Neural cell (in vitro differentiated cells): ENCODE results near the gene NAPG.

Source experiments
- CTCF ChIP-seq: fragments of 450-650 bp; IDR thresholded peaks from 2 replicates; pipeline ENCODE4 v1.5.1; 2014; ENCODE audit warnings: antibody characterized with exemption, mild to moderate bottlenecking, moderate library complexity; ENCODE audit not compliant: poor library complexity, severe bottlenecking
- EP300 ChIP-seq: fragments of 450-650 bp; conservative IDR thresholded peaks from 2 replicates; pipeline ENCODE4 v1.6.1; 2014; ENCODE audit warnings: antibody characterized with exemption, mild to moderate bottlenecking, moderate library complexity; ENCODE audit not compliant: poor library complexity, severe bottlenecking
- EZH2 ChIP-seq: fragments of 200-600, 300-800 bp; shearing (Covaris generic), sonication (generic); IDR thresholded peaks from 2 replicates; pipeline ENCODE4 v1.6.1; 2014; ENCODE audit warnings: antibody characterized with exemption, low read length, borderline replicate concordance, mild to moderate bottlenecking; ENCODE audit not compliant: insufficient read depth, poor library complexity, severe bottlenecking
- MXI1 ChIP-seq: fragments of 450-650 bp; conservative IDR thresholded peaks from 2 replicates; pipeline ENCODE4 v1.6.1; 2014; ENCODE audit warnings: antibody characterized with exemption, mild to moderate bottlenecking; ENCODE audit not compliant: poor library complexity, severe bottlenecking
- POLR2AphosphoS5 ChIP-seq: IDR thresholded peaks from 2 replicates; pipeline ENCODE4 v1.6.1; 2012
- RAD21 ChIP-seq: fragments of 450-650 bp; conservative IDR thresholded peaks from 2 replicates; pipeline ENCODE4 v1.6.1; 2014; ENCODE audit warnings: antibody characterized with exemption, mild to moderate bottlenecking, moderate library complexity
- REST ChIP-seq: IDR thresholded peaks from 2 replicates; pipeline ENCODE4 v1.6.1; 2012; ENCODE audit warnings: borderline replicate concordance
- SMC3 ChIP-seq: fragments of 450-650 bp; conservative IDR thresholded peaks from 2 replicates; pipeline ENCODE4 v1.6.1; 2014; ENCODE audit warnings: antibody characterized with exemption, mild to moderate bottlenecking, moderate library complexity; ENCODE audit not compliant: poor library complexity
- TAF1 ChIP-seq: IDR thresholded peaks from 2 replicates; pipeline ENCODE4 v1.6.1; 2012; ENCODE audit warnings: low read depth

- TF ChIP-seq CTCF (no peak), REST (no peak), POLR2AphosphoS5 (no peak), RAD21 (no peak), EP300 (no peak), EZH2 (no peak), MXI1 (no peak), TAF1 (no peak), SMC3 (no peak)
Measured at GRCh38 chr18:10499230-10499629, 26.6 kb upstream of the NAPG start.
